ENCODE measurements around the gene BEST4.
A peak's percentile ranks its signal among the peaks of the same experiment; 100 is the strongest.
"Not testable (repeated sequence)": the region's sequence is repeated elsewhere in the genome, so short reads cannot be mapped to it uniquely, and the experiment has no call there.

Gene BEST4

GRCh38 chr1:44801491-44802305, 13.7 kb upstream of the BEST4 start:
- peak; percentile 53 for DNase-seq

DNA sequence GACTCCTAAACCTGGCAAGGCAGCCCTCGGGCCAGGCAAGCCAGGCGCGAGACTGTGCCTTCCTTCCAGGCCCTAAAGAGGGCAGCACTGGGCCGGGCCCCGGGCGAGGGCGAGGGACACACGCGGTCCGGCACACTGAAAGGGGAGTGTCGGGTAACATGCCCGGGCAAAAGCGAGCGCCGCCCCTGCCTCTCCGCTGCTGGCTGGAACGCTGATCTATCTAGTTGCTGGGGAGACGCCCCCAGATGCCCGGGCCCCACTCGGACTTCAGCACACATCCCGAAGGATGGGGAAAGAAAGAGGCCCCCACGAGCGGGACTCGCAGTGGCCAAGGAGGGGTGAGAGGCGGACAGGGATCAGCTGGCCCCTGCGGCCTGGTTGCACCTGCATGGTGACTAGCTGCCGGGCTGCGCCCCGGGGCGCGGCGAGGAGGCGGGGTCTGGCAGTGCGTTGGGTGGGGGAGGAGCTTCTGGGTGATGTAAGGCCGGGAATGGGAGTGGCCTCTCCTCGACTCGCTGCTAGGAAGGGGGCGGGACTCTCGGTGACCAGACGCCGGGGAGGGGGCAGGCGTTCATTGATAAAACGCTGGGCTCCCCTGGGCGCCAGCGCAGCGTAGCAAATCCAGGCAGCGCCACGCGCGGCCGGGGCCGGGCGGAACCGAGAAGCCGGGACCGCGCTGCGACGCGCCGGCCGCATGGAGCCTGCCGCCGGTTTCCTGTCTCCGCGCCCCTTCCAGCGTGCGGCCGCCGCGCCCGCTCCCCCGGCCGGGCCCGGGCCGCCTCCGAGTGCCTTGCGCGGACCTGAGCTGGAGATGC, 12.0 kb upstream of the BEST4 start, which contains the start of gene PLK3:
Gene PLK3, plus strand, starts transcription at position 608 of the 815 bp plus-strand sequence. Its CDS starts 87 bp downstream, at position 695.
- DNase-seq: peak; percentile 99

- no peak for DNase-seq
These were observed 10.8 kb upstream of the BEST4 start for GRCh38 chr1:44798481-44799365.

DNA sequence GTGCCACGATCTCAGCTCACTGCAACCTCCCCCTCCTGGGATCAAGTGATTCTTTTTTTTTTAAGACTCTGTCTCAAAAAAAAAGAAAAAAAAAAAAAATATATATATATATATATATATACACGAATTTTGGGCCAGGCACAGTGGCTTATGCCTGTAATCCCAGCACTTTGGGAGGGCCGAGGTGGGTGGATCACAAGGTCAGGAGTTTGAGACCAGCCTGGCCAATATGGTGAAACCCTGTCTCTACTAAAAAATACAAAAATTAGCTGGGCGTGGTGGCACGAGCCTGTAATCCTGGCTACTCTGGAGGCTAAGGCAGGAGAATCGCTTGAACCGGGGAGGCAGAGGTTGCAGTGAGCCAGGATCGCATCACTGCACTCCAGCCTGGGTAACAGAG, 9.9 kb upstream of the BEST4 start:
- not testable (repeated sequence) for DNase-seq

- no peak for DNase-seq
These were observed 4.9 kb upstream of the BEST4 start for GRCh38 chr1:44792736-44793502.

DNA sequence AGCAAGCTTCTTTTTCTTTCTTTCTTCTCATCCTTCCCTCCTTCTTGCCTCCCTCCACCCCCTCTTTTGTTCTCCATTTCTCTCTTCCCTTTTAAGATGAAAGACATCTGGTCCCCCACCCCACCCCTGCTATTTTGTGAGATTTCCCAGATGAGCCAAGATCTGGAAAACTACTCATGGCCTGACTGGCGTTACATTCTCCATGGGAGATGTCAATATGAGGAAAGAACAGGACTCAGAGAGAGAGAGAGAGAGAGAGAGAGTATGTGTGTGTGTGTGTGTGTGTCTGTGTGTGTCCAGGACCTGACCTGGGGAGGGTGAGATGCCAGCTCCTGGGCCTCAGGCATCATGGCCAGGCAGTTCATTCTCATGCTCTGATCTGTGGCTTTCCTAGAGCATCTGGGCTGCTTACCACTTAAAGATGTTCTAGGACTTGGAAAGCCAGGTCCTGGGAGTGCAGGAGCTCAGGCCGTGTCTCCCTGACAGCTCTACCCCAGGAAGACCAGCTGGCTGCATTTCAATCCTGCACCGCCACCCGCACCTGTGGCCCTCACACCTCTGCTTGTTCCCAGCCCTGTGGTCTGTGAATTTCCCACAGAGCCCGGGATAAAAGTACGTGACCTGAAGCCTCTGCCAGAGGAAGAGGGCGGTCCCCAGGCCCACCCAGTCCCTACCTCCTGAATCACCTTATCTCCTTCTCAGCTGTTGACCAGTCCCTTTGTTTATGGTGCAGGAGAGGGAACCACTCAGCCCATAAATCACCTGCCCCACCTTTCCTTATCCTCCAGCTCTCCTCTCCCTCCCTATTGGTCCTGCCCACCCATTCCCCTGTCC, 3.2 kb upstream of the BEST4 start:
- DNase-seq: no peak

DNA sequence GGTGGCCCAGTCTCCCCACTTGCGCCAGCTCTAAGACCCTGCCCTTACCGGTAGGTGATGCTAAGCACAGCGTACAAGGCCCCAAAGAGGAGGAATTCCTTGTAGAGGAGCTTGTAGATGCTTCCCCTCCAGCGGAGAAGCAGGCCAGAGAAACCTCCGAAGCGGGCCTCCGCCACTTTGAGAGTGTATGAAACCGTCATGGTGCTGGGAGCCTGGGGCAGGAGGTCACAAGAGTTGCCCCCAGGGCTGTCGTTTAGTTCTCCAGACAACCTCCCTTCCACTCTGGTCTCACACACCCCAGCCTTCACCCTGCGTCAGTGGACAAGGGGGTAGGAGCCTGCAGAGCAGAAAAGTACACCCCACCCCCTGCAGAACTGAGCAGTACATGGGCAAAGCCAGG, 464 bp downstream of the BEST4 start:
- DNase-seq: no peak

- no peak for DNase-seq
These were observed 1.0 kb downstream of the BEST4 start for GRCh38 chr1:44786841-44787426.

DNA sequence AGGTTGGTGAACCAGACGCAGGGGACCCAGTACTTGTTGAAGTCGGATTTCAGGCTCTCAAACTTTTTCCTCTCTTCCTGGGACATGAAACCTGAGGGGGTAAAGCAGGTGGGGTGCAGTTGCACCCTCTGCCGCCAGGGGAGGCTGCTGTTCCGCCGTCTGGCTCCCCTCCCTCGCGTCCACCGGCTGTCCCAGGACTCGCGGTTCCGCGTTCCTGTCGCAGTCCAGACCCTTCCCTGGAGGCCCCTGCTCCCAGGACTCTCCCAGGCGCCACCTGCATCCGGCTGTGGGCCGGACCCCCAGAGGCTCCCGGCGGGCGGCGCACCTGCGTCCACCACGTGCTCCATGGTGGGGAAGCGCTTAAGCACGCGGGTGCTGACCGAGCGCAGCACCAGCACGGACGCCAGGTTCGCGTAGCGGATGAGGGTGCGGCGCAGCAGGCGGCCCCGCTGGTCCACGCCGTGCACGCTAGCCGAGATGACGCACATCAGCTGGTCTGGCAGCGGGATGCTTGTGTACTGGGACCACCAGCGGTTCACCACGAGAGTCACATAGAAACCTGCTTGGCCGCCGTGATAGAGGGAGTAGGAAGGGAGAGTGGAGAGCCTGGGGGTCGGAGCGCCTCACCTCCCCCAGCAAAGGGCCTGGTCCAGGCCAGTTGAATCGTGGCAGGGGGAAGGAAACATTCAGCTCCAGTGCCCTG, 1.7 kb downstream of the BEST4 start:
- DNase-seq: peak; percentile 87

DNA sequence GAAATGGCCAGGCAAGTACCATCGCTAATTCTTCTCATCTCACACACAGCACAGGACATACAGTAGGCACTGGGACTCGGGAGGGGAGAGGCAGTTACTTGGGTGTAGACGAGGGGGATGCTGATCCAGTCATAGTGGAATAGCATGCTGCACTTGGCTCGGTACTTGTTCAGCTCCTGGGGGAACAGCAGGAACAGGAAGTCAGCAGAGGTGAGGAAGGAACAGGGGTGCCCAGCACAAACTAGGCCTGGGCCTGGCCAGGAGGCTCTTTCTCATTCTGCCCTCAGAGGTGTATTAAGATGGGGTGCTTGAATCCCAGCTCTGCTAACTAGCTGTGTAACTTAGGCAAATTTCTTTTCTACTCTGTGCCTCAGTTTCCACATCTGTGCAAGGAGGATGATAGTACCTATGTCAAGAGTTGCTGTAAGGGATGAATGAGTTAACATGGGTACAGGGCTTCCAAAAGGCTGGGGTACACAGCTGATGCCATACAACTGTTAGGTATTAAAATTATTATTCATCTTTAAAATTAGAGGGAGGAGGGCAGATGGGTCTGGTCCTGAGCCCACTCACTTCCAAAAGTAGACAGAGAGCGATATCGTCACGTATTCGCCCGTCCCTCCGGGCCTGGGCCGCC, 2.4 kb downstream of the BEST4 start:
- DNase-seq: no peak

- no peak for DNase-seq
These were observed 3.0 kb downstream of the BEST4 start for GRCh38 chr1:44785029-44785380.

- peak; percentile 51 for DNase-seq
These were observed 3.6 kb downstream of the BEST4 start for GRCh38 chr1:44784094-44785028.

- no peak for DNase-seq
These were observed 4.3 kb downstream of the BEST4 start for GRCh38 chr1:44783697-44784093.

DNA sequence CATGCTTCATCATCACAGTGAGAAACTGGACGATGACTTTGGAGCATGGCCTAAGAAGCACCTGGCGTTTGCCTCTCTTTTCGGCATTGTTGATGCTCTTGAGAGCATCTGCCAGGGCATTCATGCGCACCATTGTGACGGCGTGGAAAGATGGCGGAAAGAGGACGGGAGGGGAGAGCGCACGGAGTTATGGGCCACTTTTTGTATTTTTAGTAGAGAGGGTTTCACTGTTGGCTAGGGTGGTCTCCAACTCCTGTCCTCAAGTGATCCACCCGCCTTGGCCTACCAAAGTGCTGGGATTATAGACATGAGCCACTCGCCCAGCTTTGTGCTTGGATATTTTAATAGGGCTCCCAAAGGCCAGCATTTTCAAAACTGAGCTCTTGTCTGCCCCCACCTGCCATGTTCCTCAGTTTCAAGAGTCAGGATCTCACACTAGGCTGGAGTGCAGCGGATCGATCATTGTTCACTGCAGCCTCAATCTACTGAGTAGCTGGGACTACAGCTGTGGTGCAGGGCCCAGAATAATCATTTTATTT, 7.3 kb downstream of the BEST4 start:
- DNase-seq: no peak

DNA sequence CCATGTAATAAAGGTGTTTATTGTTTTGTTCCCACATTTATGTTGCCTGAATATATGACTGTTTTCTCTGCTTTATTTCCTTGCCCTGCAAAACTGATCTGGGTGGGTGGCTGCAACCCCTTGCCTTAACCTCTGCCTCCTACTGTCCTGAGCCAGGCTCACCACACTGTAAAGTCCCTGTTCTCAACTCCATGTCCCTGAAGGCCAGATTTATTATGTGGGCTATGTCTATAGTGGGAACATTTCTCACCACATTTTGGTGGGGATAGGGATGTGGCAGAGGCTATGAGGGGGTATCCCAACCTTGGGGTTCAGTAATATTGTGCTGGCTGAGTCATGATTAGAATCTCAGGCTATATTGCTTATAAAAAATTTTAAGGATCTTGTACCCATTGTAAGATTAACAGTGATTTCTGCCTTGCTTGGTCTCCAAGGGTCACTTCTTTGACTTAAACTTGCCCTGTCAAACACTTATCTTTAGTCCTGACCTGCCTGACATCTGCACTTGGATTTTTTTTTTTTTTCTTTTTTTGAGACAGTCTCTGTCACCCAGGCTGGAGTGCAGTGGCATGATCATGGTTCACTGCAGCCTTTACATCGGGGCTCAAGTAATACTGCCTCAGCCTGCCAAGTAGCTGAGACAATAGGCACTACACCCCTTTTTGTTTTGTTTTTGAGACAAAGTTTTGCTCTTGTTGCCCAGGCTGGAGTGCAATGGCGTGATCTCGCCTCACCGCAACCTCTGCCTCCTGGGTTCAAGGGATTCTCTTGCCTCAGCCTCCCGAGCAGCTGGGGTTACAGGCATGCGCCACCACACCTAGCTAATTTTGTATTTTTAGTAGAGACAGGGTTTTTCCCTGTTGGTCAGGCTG, 9.0 kb downstream of the BEST4 start:
- DNase-seq: no peak

DNA sequence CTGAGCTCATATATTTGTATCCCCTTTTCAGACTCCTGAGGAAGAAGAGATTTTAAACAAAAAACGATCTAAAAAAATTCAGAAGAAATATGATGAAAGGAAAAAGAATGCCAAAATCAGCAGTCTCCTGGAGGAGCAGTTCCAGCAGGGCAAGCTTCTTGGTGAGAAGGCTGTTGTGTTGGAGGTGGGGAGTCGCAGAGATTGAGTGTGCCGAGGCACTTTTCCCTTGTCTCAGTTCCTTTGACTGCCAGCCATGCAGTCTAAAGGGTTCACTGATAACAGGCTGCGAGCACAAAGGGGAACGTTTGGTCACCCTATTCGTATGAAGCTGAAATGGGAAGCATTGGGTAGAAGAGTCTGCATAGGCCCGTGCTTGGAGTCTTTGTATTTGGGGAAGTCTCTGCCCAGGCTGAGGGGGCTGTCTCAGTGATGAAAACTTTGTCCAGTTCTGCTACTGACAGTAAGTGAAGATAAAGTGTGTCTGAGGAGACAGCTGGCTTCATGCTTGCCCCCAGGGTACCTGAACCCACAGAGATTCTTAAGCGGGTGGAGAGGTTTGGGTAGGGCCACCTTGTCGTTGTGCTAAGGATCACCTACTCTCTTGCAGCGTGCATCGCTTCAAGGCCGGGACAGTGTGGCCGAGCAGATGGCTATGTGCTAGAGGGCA, 9.9 kb downstream of the BEST4 start:
- DNase-seq: no peak

DNA sequence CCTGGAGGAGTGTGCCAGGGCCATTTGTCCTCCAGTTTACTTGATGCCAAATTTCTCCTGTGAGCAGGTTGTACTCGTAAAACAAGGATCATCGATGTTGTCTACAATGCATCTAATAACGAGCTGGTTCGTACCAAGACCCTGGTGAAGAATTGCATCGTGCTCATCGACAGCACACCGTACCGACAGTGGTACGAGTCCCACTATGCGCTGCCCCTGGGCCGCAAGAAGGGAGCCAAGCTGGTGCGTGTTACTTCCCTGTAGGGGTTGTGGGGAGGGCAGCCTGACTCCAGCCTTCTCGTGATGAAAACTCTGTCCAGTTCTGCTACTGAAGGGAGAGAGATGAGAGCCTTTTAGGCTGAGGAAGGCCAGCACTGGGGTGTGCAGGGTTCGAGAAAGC, 10.4 kb downstream of the BEST4 start:
- no peak for DNase-seq
